ENCODE measurements around the gene TRIM63.
"Not testable (repeated sequence)": the region's sequence is repeated elsewhere in the genome, so short reads cannot be mapped to it uniquely, and the experiment has no call there.

The TRIM63 gene
- 0 to 0.07 (median 0) reads per million in 18 experiments for total RNA-seq

- DNase-seq, result no peak
These were observed at the start of gene TRIM63 for GRCh38 chr1:26067432-26067911. TSS of gene TRIM63 (minus strand) at chr1:26067630. CDS start at chr1:26067494, 136 bp downstream.

- DNase-seq, result no peak
These were observed 46.9 kb upstream of the TRIM63 start for GRCh38 chr1:26114165-26114927.

- DNase-seq, result peak; percentile 49 to 61
These were observed 45.0 kb upstream of the TRIM63 start for GRCh38 chr1:26112407-26112775.

GRCh38 chr1:26111530-26112406 is 44.3 kb upstream of the TRIM63 start, which contains the start of gene PDIK1L:
TSS of gene PDIK1L (plus strand) at chr1:26111824. CDS start at chr1:26114309, 2,485 bp downstream.
- DNase-seq, result peak; percentile 97

GRCh38 chr1:26110731-26111529 is 43.5 kb upstream of the TRIM63 start:
- peak; percentile 50 to 67 for DNase-seq

GRCh38 chr1:26109229-26110164 is 42.1 kb upstream of the TRIM63 start:
- no peak for DNase-seq

GRCh38 chr1:26105226-26105548 is 37.8 kb upstream of the TRIM63 start:
- not testable (repeated sequence) for DNase-seq

GRCh38 chr1:26102526-26102925 is 35.1 kb upstream of the TRIM63 start:
- no peak for DNase-seq

GRCh38 chr1:26102119-26102518 is 34.7 kb upstream of the TRIM63 start:
- DNase-seq, result no peak

- DNase-seq, result not testable (repeated sequence)
These were observed 32.8 kb upstream of the TRIM63 start for GRCh38 chr1:26100204-26100603.

- DNase-seq, result no peak
These were observed 32.4 kb upstream of the TRIM63 start for GRCh38 chr1:26099780-26100179.

- DNase-seq, result no peak
These were observed 31.2 kb upstream of the TRIM63 start for GRCh38 chr1:26098602-26099001.

GRCh38 chr1:26097696-26098095 is 30.3 kb upstream of the TRIM63 start:
- no peak for DNase-seq

- no peak for DNase-seq
These were observed 29.0 kb upstream of the TRIM63 start for GRCh38 chr1:26096471-26096870.

- no peak for DNase-seq
These were observed 27.4 kb upstream of the TRIM63 start for GRCh38 chr1:26094677-26095383.

- no peak for DNase-seq
These were observed 26.7 kb upstream of the TRIM63 start for GRCh38 chr1:26094076-26094669.

- not testable (repeated sequence) for DNase-seq
These were observed 26.1 kb upstream of the TRIM63 start for GRCh38 chr1:26093569-26093968.

- DNase-seq, result no peak
These were observed 25.0 kb upstream of the TRIM63 start for GRCh38 chr1:26092422-26092821.

- DNase-seq, result no peak
These were observed 23.5 kb upstream of the TRIM63 start for GRCh38 chr1:26090893-26091292.

- no peak for DNase-seq
These were observed 21.7 kb upstream of the TRIM63 start for GRCh38 chr1:26089125-26089524.
